Thyroid gland (tissue), 4 donors: Measurements from ENCODE around the gene ACAD11. TPM values are rescaled to one million over a fixed set of nuclear protein-coding genes. Genes with fewer than 3 reads are reported as not detected.
"Not testable (repeated sequence)": the region's sequence is repeated elsewhere in the genome, so short reads cannot be mapped to it uniquely, and the experiment has no call there.

Source experiments
- DNase-seq, 2 donors: peaks; one replicate each; pipeline ENCODE4 v3.0.0-alpha.2; 2019
- H3K27ac ChIP-seq, 3 donors: fragments of 200-600 bp; sonication (generic); 1 replicate in 2 of 3; 2 replicates in 1 of 3; pipeline ENCODE4 v1.5.1; 2016 to 2019; ENCODE audit warnings: mild to moderate bottlenecking in 1 of 3, moderate library complexity in 1 of 3
- H3K27me3 ChIP-seq: fragments of 200-600 bp; sonication (generic); one replicate; pipeline ENCODE4 v1.5.1; 2019
- H3K36me3 ChIP-seq, 2 donors: fragments of 200-600 bp; sonication (generic); one replicate each; pipeline ENCODE4 v1.5.1; 2016 to 2019
- H3K4me1 ChIP-seq, 2 donors: fragments of 200-600 bp; sonication (generic); one replicate each; pipeline ENCODE4 v1.5.1; 2017 to 2019
- H3K4me3 ChIP-seq, 3 donors: fragments of 200-600 bp; sonication (generic); replicated peaks in 1 of 3; 1 replicate in 2 of 3; 2 replicates in 1 of 3; pipeline ENCODE4 v1.5.1; 2016; ENCODE audit warnings: mild to moderate bottlenecking in 1 of 3
- H3K9me3 ChIP-seq: fragments of 200-600 bp; sonication (generic); one replicate; pipeline ENCODE4 v1.5.1; 2017
- CTCF ChIP-seq, 6 experiments: fragments of 200-600 bp in 3 of 6; fragments of 450-650 bp in 3 of 6; sonication (generic) in 3 of 6; IDR thresholded peaks; one replicate each; pipeline ENCODE4 v1.5.1; 2016 to 2019; ENCODE audit warnings: antibody characterized with exemption in 6 of 6, mild to moderate bottlenecking in 2 of 6, inconsistent platforms in 1 of 6, moderate library complexity in 1 of 6
- POLR2A ChIP-seq, 2 donors: fragments of 450-650 bp; IDR thresholded peaks; one replicate each; pipeline ENCODE4 v1.6.1; 2017; ENCODE audit warnings: antibody characterized with exemption in 2 of 2, mild to moderate bottlenecking in 2 of 2, moderate library complexity in 1 of 2
- WGBS, 2 donors: methylation state at CpG; one replicate each; pipeline ENCODE4 v1.1.5; 2017; 5-methylcytosine and 5-hydroxymethylcytosine counted together
- intact Hi-C: fragments of 100-400 bp; cut with DNase I; formaldehyde crosslinking; loops from one replicate; pipeline ENCODE4 v1.15.1; 2023
- total RNA-seq, 4 donors: library from RNA; depleted of rRNA; stranded (reverse); fragments of >200 nt; gene quantifications; one replicate each; pipeline ENCODE4 v1.2.3, GENCODE V29; 2016

The ACAD11 gene
- total RNA-seq, 4 donors from 2014 or later, result 34.9 to 42.6 (median 42.3) TPM

GRCh38 chr3:132615881-132616280, 43.7 kb downstream of the ACAD11 start:
- Histone ChIP-seq H3K4me1 (no peaks in the 10 kb centered on the region), H3K36me3 (no peaks in the 10 kb centered on the region), H3K4me3 (no peak overlapping the region), H3K27ac (no peak overlapping the region), H3K27me3 (no peaks in the 10 kb centered on the region), H3K9me3 (no peaks in the 10 kb centered on the region)
- intact Hi-C loops, result no loop called here
- no peak for DNase-seq
- 82 to 90% methylated on average over 3 of the region's 3 CpGs for whole genome bisulfite sequencing, 2 donors
- no peak for TF ChIP-seq POLR2A (IDR thresholded peaks at IDR 0.05)
- TF ChIP-seq CTCF (IDR thresholded peaks at IDR 0.05), result no peak

- H3K36me3 ChIP-seq, intact Hi-C loops, H3K4me1 ChIP-seq, DNase-seq, H3K27me3 ChIP-seq, H3K27ac ChIP-seq, H3K9me3 ChIP-seq, H3K4me3 ChIP-seq: not testable (repeated sequence)
- 95 to 97% methylated on average over 3 of the region's 3 CpGs for WGBS, 2 donors
These were observed 44.3 kb downstream of the ACAD11 start for GRCh38 chr3:132615301-132615700.

- H3K36me3 ChIP-seq, H3K4me1 ChIP-seq, H3K27me3 ChIP-seq, H3K27ac ChIP-seq, H3K9me3 ChIP-seq, intact Hi-C loops, H3K4me3 ChIP-seq, DNase-seq: not testable (repeated sequence)
- WGBS, 2 donors, result 90 to 91% methylated on average over 7 to 8 of the region's 8 CpGs
These were observed 53.0 kb downstream of the ACAD11 start for GRCh38 chr3:132606620-132607019.

GRCh38 chr3:132606085-132606484, 53.5 kb downstream of the ACAD11 start:
- no peak for TF ChIP-seq POLR2A (IDR thresholded peaks at IDR 0.05)
- TF ChIP-seq CTCF (IDR thresholded peaks at IDR 0.05), result no peak
- no peaks in the 10 kb centered on the region for H3K4me1 ChIP-seq
- H3K27me3 ChIP-seq, result no peaks in the 10 kb centered on the region
- H3K9me3 ChIP-seq, result no peaks in the 10 kb centered on the region
- no peak for DNase-seq
- no peak overlapping the region for H3K4me3 ChIP-seq
- peaks cover 6 to 8% of the 10 kb centered on the region in 2 donors for H3K36me3 ChIP-seq
- no peak overlapping the region for H3K27ac ChIP-seq
- WGBS, 2 donors, result 92 to 95% methylated on average over 1 of the region's 1 CpG
- intact Hi-C loops, result no loop called here

- H3K27me3 ChIP-seq, result no peaks in the 10 kb centered on the region
- TF ChIP-seq CTCF (IDR thresholded peaks at IDR 0.05), result no peak
- TF ChIP-seq POLR2A (IDR thresholded peaks at IDR 0.05), result no peak
- intact Hi-C loops, result no loop called here
- no peaks in the 10 kb centered on the region for H3K4me1 ChIP-seq
- H3K9me3 ChIP-seq, result no peaks in the 10 kb centered on the region
- 85 to 97% methylated on average over 2 of the region's 2 CpGs for whole genome bisulfite sequencing, 2 donors
- DNase-seq, result no peak
- H3K27ac ChIP-seq, result no peak overlapping the region
- H3K36me3 ChIP-seq, result peaks cover 6 to 8% of the 10 kb centered on the region in 2 donors
- H3K4me3 ChIP-seq, result no peak overlapping the region
These were observed 54.2 kb downstream of the ACAD11 start for GRCh38 chr3:132605374-132605792.

- H3K4me1 ChIP-seq, H3K27me3 ChIP-seq, DNase-seq, H3K9me3 ChIP-seq, H3K27ac ChIP-seq, H3K4me3 ChIP-seq, intact Hi-C loops: not testable (repeated sequence)
- WGBS, 2 donors, result no CpG with 5 or more reads among the region's 1 CpG
- peaks cover 6 to 11% of the 10 kb centered on the region in 2 donors for H3K36me3 ChIP-seq
These were observed 59.0 kb downstream of the ACAD11 start for GRCh38 chr3:132600614-132601013.

- DNase-seq, result no peak
- H3K4me1 ChIP-seq, result no peaks in the 10 kb centered on the region
- no peak overlapping the region for H3K27ac ChIP-seq
- no peaks in the 10 kb centered on the region for H3K27me3 ChIP-seq
- TF ChIP-seq POLR2A (IDR thresholded peaks at IDR 0.05), result no peak
- TF ChIP-seq CTCF (IDR thresholded peaks at IDR 0.05), result no peak
- no peaks in the 10 kb centered on the region for H3K9me3 ChIP-seq
- H3K4me3 ChIP-seq, result no peak overlapping the region
- WGBS, 2 donors, result 92 to 93% methylated on average over 3 of the region's 3 CpGs
- H3K36me3 ChIP-seq, result peaks cover 6 to 7% of the 10 kb centered on the region in 2 donors
- intact Hi-C loops, result no loop called here
These were observed 61.4 kb downstream of the ACAD11 start for GRCh38 chr3:132598181-132598580.
